ENCODE measurements around the gene MAFF. TPM values are rescaled to one million over a fixed set of nuclear protein-coding genes. Genes with fewer than 3 reads are reported as not detected.

MAFF gene
- total RNA-seq, 1 donor from 2014 or later = 66.0 TPM

GRCh38 chr22:38247713-38248112 is 45.9 kb downstream of the MAFF start:
- DNase-seq (ENCODE audit: low read depth, low spot score) = no peak

GRCh38 chr22:38248280-38248679 is 46.5 kb downstream of the MAFF start:
- no peak for DNase-seq (ENCODE audit: low read depth, low spot score)

GRCh38 chr22:38249301-38249700 is 47.5 kb downstream of the MAFF start:
- DNase-seq (ENCODE audit: low read depth, low spot score) = no peak

GRCh38 chr22:38249803-38250642 is 48.2 kb downstream of the MAFF start:
- DNase-seq (ENCODE audit: low read depth, low spot score) = no peak

- DNase-seq (ENCODE audit: low read depth, low spot score) = no peak
Measured at GRCh38 chr22:38250643-38251340, 49.0 kb downstream of the MAFF start.

DNA sequence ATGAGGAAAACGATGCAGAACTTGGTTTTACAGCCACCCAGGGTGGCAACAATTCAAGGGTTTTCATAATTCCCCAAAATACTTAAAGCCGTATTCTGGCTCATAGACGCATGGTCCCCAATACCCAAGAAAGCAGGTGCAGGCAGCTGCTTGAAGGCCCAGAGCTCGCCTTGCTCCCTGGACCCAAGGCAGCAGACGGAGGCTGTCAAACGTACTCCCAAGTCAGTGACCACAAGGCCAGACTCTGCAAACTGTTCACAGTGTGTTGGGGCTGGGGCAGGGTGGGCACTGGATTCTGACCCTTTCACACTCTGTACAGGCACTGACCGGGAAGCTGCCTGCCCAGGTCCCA is 49.5 kb downstream of the MAFF start:
- no peak for DNase-seq (ENCODE audit: low read depth, low spot score)

- DNase-seq (ENCODE audit: low read depth, low spot score) = no peak
Measured at GRCh38 chr22:38255697-38256096, 53.9 kb downstream of the MAFF start.

- peak; percentile 41 for DNase-seq (ENCODE audit: low read depth, low spot score)
Measured at GRCh38 chr22:38257181-38257580, 55.4 kb downstream of the MAFF start.

- no peak for DNase-seq (ENCODE audit: low read depth, low spot score)
Measured at GRCh38 chr22:38257650-38258250, 56.0 kb downstream of the MAFF start.

GRCh38 chr22:38258895-38259294 is 57.1 kb downstream of the MAFF start:
- peak; percentile 29 for DNase-seq (ENCODE audit: low read depth, low spot score)

GRCh38 chr22:38259370-38259769 is 57.6 kb downstream of the MAFF start:
- no peak for DNase-seq (ENCODE audit: low read depth, low spot score)

DNA sequence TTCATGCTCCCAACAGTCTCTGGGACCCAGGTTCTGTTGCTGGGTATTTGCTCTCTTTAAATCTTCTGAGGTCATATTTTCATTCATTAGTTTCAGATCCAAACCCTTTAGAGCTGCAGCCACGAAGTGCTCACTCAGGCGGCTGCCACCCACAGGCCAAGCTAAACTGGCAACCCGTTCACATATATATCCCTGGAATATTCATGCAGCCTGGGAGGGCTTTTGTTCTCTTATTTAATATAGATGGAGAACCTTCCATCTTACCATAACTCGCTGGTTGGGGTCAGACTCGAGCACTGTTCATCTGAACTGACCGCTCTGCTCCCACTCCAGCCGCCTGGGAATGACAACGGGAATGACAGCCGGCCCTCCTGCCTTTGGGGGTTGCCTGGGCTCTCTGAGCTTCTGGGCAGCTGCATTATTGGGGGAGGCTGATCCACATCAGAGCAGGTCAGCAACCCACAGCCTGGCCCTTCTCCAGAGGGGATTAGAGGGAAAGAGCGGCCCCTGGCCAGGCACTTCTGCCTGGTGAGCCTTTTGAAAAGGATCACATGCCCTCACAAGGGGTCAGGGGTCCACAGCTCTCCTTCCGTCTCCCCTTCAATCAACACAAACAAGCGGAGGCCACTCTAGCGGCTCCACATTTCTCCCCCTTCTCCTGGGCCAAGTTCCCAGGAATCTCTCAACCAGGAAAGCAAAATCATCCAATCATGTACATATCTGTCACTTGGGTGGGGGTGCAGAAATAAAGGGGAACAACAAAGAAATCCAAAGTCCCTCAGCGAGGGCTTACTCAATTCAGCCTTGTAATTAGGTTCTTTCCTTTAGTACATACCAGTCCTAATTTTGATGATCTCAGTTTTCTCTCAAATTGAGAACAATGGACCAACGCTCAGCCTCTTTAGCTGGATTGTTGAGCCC is 59.2 kb downstream of the MAFF start:
- no peak for DNase-seq (ENCODE audit: low read depth, low spot score)

- no peak for DNase-seq (ENCODE audit: low read depth, low spot score)
Measured at GRCh38 chr22:38262051-38262795, 60.4 kb downstream of the MAFF start.

- no peak for DNase-seq (ENCODE audit: low read depth, low spot score)
Measured at GRCh38 chr22:38264322-38264843, 62.6 kb downstream of the MAFF start.

Other genes with a start within 250 kb of the MAFF start
- 0.26 TPM in 1 of 2 replicates, not detected in the other for gene C22orf23, start 248.4 kb upstream of the MAFF start, total RNA-seq
- 66.0 and 95.3 TPM in 2 replicates for gene POLR2F, start 248.3 kb upstream of the MAFF start, total RNA-seq
- gene SOX10, start 217.4 kb upstream of the MAFF start, total RNA-seq = not detected in 2 replicates
- gene PICK1, start 144.6 kb upstream of the MAFF start, total RNA-seq = 8.7 and 12.9 TPM in 2 replicates
- gene SLC16A8, start 117.8 kb upstream of the MAFF start, total RNA-seq = 0.20 and 0.21 TPM in 2 replicates
- gene BAIAP2L2, start 91.3 kb upstream of the MAFF start, total RNA-seq = under 0.01 and 0.71 TPM in 2 replicates
- gene PLA2G6, start 20.2 kb upstream of the MAFF start, total RNA-seq = 2.0 and 3.9 TPM in 2 replicates
- 28.5 and 43.7 TPM in 2 replicates for gene TMEM184B, start 71.0 kb downstream of the MAFF start, total RNA-seq
- 123 and 124 TPM in 2 replicates for gene CSNK1E, start 115.4 kb downstream of the MAFF start, total RNA-seq